ENCODE results near the gene C1QTNF4.

DNA sequence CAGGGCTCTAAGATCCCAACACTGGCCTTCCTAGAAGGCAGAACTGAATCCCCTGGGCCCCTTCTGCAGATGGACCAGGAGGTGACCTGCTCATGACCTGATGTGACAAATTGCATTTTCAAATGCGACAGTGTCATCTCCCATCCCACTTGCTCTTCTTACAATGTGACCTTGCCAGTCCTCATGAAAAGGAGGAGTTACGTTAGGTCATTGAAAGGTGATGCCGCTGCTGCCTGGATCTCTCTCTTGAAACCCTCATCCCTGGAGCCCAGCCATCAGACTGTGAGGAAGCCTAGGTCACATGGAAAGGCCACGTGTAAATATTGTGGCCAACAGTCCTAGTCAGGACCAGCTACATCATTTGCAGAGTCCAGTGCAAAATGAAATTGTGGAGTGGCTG, 5.7 kb upstream of the C1QTNF4 start:
- TF ChIP-seq, protein P1, sequence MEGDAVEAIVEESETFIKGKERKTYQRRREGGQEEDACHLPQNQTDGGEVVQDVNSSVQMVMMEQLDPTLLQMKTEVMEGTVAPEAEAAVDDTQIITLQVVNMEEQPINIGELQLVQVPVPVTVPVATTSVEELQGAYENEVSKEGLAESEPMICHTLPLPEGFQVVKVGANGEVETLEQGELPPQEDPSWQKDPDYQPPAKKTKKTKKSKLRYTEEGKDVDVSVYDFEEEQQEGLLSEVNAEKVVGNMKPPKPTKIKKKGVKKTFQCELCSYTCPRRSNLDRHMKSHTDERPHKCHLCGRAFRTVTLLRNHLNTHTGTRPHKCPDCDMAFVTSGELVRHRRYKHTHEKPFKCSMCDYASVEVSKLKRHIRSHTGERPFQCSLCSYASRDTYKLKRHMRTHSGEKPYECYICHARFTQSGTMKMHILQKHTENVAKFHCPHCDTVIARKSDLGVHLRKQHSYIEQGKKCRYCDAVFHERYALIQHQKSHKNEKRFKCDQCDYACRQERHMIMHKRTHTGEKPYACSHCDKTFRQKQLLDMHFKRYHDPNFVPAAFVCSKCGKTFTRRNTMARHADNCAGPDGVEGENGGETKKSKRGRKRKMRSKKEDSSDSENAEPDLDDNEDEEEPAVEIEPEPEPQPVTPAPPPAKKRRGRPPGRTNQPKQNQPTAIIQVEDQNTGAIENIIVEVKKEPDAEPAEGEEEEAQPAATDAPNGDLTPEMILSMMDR (conservative IDR thresholded peaks at IDR 0.05; ENCODE audit: low read depth, low read length): no peak
- TF ChIP-seq RFX5 (IDR thresholded peaks at IDR 0.05; ENCODE audit: low read depth, low read length): no peak
- TF ChIP-seq RAD21 (IDR thresholded peaks at IDR 0.05; ENCODE audit: low read length): no peak
